OCI-LY1 (cell line): Measurements from ENCODE around the gene CD68.

ENCODE experiments used
- H2AFZ ChIP-seq: fragments of 200-600 bp; sonication (generic), shearing (Covaris generic); 2 replicates; pipeline ENCODE4 v1.6.0; 2014; ENCODE audit warnings: antibody characterized with exemption, mild to moderate bottlenecking, low read length
- H3F3A ChIP-seq: fragments of 200-600 bp; sonication (generic), shearing (Covaris generic); 2 replicates; pipeline ENCODE4 v1.6.0; 2014; ENCODE audit warnings: mild to moderate bottlenecking, antibody characterized with exemption, low read length, moderate library complexity; ENCODE audit not compliant: insufficient read depth
- H3K27ac ChIP-seq: fragments of 200-600 bp; sonication (generic); 2 replicates; pipeline ENCODE4 v1.5.1; 2014; ENCODE audit warnings: low read length, mixed run types, mild to moderate bottlenecking, low read depth; ENCODE audit not compliant: poor library complexity, severe bottlenecking
- H3K27me3 ChIP-seq: fragments of 200-600 bp; sonication (generic); 2 replicates; pipeline ENCODE4 v1.6.0; 2014; ENCODE audit warnings: antibody characterized with exemption, mild to moderate bottlenecking, low read length, moderate library complexity; ENCODE audit not compliant: insufficient read depth
- H3K36me3 ChIP-seq: fragments of 200-600 bp; sonication (generic); 2 replicates; pipeline ENCODE4 v1.6.1; 2014; ENCODE audit warnings: mild to moderate bottlenecking, antibody characterized with exemption, low read length, moderate library complexity, mixed read lengths; ENCODE audit not compliant: insufficient read depth
- H3K4me1 ChIP-seq: fragments of 200-600 bp; sonication (generic); 2 replicates; pipeline ENCODE4 v1.5.1; 2014; ENCODE audit warnings: mild to moderate bottlenecking, low read length, moderate library complexity; ENCODE audit not compliant: insufficient read depth, severe bottlenecking
- H3K4me2 ChIP-seq: fragments of 200-600 bp; sonication (generic), shearing (Covaris generic); 2 replicates; pipeline ENCODE4 v1.6.1; 2014; ENCODE audit warnings: low read length
- H3K4me3 ChIP-seq: fragments of 200-600 bp; sonication (generic); 2 replicates; pipeline ENCODE4 v1.5.1; 2014; ENCODE audit warnings: low read length, low read depth, mild to moderate bottlenecking, mixed read lengths; ENCODE audit not compliant: poor library complexity, severe bottlenecking
- H3K79me2 ChIP-seq: fragments of 200-600 bp; shearing (Covaris generic); 2 replicates; pipeline ENCODE4 v1.6.1; 2016; ENCODE audit warnings: mixed run types, low read length, mixed read lengths; ENCODE audit not compliant: insufficient read depth
- H3K9ac ChIP-seq: fragments of 200-600 bp; sonication (generic), shearing (Covaris generic); 2 replicates; pipeline ENCODE4 v1.6.1; 2014; ENCODE audit warnings: mild to moderate bottlenecking, low read length, mixed read lengths
- H3K9me2 ChIP-seq: fragments of 200-600 bp; sonication (generic), shearing (Covaris generic); 2 replicates; pipeline ENCODE4 v1.6.1; 2014; ENCODE audit warnings: low read depth, mild to moderate bottlenecking, low read length, mixed read lengths
- H3K9me3 ChIP-seq: fragments of 200-600 bp; shearing (Covaris generic); 2 replicates; pipeline ENCODE4 v1.6.1; 2014; ENCODE audit warnings: low read length, mixed read lengths
- H4K20me1 ChIP-seq: fragments of 200-600 bp; sonication (generic), shearing (Covaris generic); 2 replicates; pipeline ENCODE4 v1.6.0; 2016; ENCODE audit warnings: mild to moderate bottlenecking, low read length; ENCODE audit not compliant: insufficient read depth
- EZH2 ChIP-seq: fragments of 200-600 bp; sonication (generic), shearing (Covaris generic); IDR thresholded peaks from 2 replicates; pipeline ENCODE4 v1.8.0; 2017; ENCODE audit warnings: borderline replicate concordance, mixed run types, mild to moderate bottlenecking, antibody characterized with exemption, low read length, moderate library complexity, mixed read lengths
- TF ChIP-seq, protein P1 (sequence below): fragments of 200-600 bp; sonication (generic), shearing (Covaris generic); IDR thresholded peaks from 2 replicates; pipeline ENCODE4 v1.5.1; 2017; ENCODE audit warnings: mild to moderate bottlenecking, antibody characterized with exemption, low read length, moderate library complexity, mixed read lengths

CD68 gene

DNA sequence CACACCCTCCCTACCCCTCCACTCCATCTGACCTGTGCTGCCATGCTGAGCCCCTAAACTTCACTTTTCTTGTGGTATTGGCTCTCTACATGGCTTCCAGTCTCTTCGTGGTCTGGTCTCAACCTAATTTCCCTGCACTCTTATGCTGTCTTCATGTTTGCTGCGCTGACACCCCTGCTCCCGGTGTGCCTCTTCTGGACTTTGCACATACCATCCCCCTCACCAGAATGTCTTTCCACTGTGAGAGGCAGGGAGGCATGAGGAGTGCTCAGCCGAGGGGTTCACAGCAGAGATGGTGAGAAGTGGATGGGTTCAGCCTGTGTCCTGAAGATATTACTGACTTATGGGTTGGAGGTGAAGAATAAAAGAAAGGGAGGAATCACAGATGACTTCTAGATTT is 28.0 kb upstream of the CD68 start:
- H3K9me2 ChIP-seq = no peaks in the 10 kb centered on the region
- no peaks in the 10 kb centered on the region for H3F3A ChIP-seq
- no peak overlapping the region for H3K27ac ChIP-seq
- H3K79me2 ChIP-seq = no peaks in the 10 kb centered on the region
- H3K4me2 ChIP-seq = no peak overlapping the region
- no peak overlapping the region for H3K9ac ChIP-seq
- H4K20me1 ChIP-seq = no peaks in the 10 kb centered on the region
- H3K36me3 ChIP-seq = no peaks in the 10 kb centered on the region
- H3K4me1 ChIP-seq = peaks cover 4% of the 10 kb centered on the region
- no peak for TF ChIP-seq EZH2
- TF ChIP-seq, protein P1, sequence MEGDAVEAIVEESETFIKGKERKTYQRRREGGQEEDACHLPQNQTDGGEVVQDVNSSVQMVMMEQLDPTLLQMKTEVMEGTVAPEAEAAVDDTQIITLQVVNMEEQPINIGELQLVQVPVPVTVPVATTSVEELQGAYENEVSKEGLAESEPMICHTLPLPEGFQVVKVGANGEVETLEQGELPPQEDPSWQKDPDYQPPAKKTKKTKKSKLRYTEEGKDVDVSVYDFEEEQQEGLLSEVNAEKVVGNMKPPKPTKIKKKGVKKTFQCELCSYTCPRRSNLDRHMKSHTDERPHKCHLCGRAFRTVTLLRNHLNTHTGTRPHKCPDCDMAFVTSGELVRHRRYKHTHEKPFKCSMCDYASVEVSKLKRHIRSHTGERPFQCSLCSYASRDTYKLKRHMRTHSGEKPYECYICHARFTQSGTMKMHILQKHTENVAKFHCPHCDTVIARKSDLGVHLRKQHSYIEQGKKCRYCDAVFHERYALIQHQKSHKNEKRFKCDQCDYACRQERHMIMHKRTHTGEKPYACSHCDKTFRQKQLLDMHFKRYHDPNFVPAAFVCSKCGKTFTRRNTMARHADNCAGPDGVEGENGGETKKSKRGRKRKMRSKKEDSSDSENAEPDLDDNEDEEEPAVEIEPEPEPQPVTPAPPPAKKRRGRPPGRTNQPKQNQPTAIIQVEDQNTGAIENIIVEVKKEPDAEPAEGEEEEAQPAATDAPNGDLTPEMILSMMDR = no peak
- H3K9me3 ChIP-seq = no peaks in the 10 kb centered on the region
- H3K4me3 ChIP-seq = no peak overlapping the region
- no peak overlapping the region for H2AFZ ChIP-seq
- H3K27me3 ChIP-seq = peaks cover 16% of the 10 kb centered on the region

DNA sequence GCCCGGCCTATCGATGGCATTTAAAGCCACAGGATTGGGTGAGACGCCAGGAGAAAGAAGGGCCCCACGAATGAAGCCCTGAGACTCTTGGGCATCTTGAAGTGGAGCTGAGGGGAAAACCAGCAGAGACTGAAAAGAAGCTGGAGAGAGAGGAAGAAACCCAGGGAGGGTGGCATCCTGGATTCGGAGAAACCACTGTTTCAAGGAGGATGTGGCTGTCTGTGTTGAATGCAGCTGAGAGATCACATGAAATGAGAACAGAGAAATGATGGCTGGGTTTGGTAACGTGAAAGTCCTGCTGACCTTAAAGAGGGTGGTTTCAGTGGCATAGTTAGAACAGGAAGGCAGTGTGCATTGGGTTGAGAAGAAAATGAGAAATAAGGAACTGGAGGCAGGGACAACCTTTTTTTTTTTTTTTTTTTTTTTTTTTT is 26.8 kb upstream of the CD68 start:
- peaks cover 16% of the 10 kb centered on the region for H3K27me3 ChIP-seq
- H2AFZ ChIP-seq = no peak overlapping the region
- TF ChIP-seq, protein P1 = no peak
- no peak for TF ChIP-seq EZH2
- no peaks in the 10 kb centered on the region for H3F3A ChIP-seq
- H3K9me2 ChIP-seq = no peaks in the 10 kb centered on the region
- no peak overlapping the region for H3K4me3 ChIP-seq
- no peak overlapping the region for H3K4me2 ChIP-seq
- no peaks in the 10 kb centered on the region for H4K20me1 ChIP-seq
- H3K9ac ChIP-seq = no peak overlapping the region
- H3K9me3 ChIP-seq = no peaks in the 10 kb centered on the region
- H3K36me3 ChIP-seq = no peaks in the 10 kb centered on the region
- peaks cover 4% of the 10 kb centered on the region for H3K4me1 ChIP-seq
- no peak overlapping the region for H3K27ac ChIP-seq
- H3K79me2 ChIP-seq = no peaks in the 10 kb centered on the region

DNA sequence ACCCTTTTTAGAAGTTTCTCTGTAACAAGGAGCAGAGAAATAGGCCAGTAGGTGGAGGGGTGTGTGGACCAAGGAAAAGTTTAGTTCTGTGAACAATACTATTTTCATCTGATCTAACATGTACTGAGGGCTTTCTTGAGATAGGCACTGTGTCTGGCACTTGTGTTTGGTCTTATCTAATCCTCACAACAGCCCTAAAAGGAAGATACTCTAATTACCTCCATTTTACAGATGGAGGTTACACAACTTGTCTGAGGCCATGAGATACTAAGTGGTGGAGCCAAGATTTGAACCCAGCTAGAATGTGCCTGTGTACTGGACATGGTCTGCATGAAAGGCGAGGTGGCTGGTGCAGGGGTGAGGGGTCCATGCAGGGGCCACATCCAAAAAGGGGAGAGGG is 26.1 kb upstream of the CD68 start:
- H3K27ac ChIP-seq = no peak overlapping the region
- H2AFZ ChIP-seq = no peak overlapping the region
- H3F3A ChIP-seq = no peaks in the 10 kb centered on the region
- no peak overlapping the region for H3K4me2 ChIP-seq
- no peaks in the 10 kb centered on the region for H3K9me3 ChIP-seq
- H3K79me2 ChIP-seq = no peaks in the 10 kb centered on the region
- H3K9me2 ChIP-seq = no peaks in the 10 kb centered on the region
- peaks cover 11% of the 10 kb centered on the region for H3K4me1 ChIP-seq
- H4K20me1 ChIP-seq = no peaks in the 10 kb centered on the region
- H3K9ac ChIP-seq = no peak overlapping the region
- H3K4me3 ChIP-seq = no peak overlapping the region
- TF ChIP-seq, protein P1 = no peak
- TF ChIP-seq EZH2 = no peak
- H3K27me3 ChIP-seq = peaks cover 16% of the 10 kb centered on the region
- no peaks in the 10 kb centered on the region for H3K36me3 ChIP-seq
